Panc1 (cell line): ENCODE results near the gene TCOF1. TPM values are rescaled to one million over a fixed set of nuclear protein-coding genes. Genes with fewer than 3 reads are reported as not detected.
"Not testable (repeated sequence)": the region's sequence is repeated elsewhere in the genome, so short reads cannot be mapped to it uniquely, and the experiment has no call there.

Experiments used
- ATAC-seq: fragments of 200-7000 bp; cut with Tn5 transposase; 2 replicates; pipeline ENCODE4 v1.9.1; 2020; ENCODE audit warnings: mild to moderate bottlenecking, moderate library complexity
- BruUV-seq: library from RNA; stranded (reverse); fragments of 400-500 nt; replicated peaks from 2 replicates; lab custom pipeline; 2021; lab: Mats Ljungman, UMichigan
- CTCF ChIA-PET: fragments of 300-600 bp; sonication (Branson Sonifier 250); formaldehyde crosslinking; loops from one replicate; lab custom pipeline; 2022; ENCODE audit warnings: antibody characterized with exemption; lab: Charles Lee
- POLR2A ChIA-PET: fragments of 300-600 bp; sonication (Branson Sonifier 250); formaldehyde crosslinking; loops from one replicate; lab custom pipeline; 2022; ENCODE audit warnings: antibody characterized with exemption; lab: Charles Lee
- DNase-seq: peaks from one replicate; pipeline ENCODE4 v3.0.0-alpha.2; 2010; ENCODE audit warnings: low read depth, low spot score
- H3K27ac ChIP-seq: 2 replicates; pipeline ENCODE4 v1.5.1; 2011; ENCODE audit warnings: mild to moderate bottlenecking, low read length, inconsistent platforms
- H3K27me3 ChIP-seq: fragments of 200-500 bp; sonication (Bioruptor generic); 2 replicates; pipeline ENCODE4 v1.6.0; 2014; ENCODE audit warnings: low read length, inconsistent platforms; ENCODE audit not compliant: control insufficient read depth, insufficient read depth
- H3K36me3 ChIP-seq: fragments of 200-500 bp; sonication (Bioruptor generic); 2 replicates; pipeline ENCODE4 v1.5.1; 2014; ENCODE audit warnings: inconsistent platforms, mild to moderate bottlenecking, low read length, moderate library complexity; ENCODE audit not compliant: control insufficient read depth, insufficient read depth
- H3K4me1 ChIP-seq: 2 replicates; pipeline ENCODE4 v1.5.1; 2011; ENCODE audit warnings: inconsistent platforms, mild to moderate bottlenecking, low read length, moderate library complexity; ENCODE audit not compliant: control insufficient read depth, insufficient read depth
- H3K4me3 ChIP-seq, 2 experiments: 2 replicates each; pipeline ENCODE4 v1.5.1; 2011 to 2012; ENCODE audit warnings: low read depth in 2 of 2, low read length in 2 of 2, mild to moderate bottlenecking in 2 of 2, inconsistent platforms in 1 of 2, moderate library complexity in 1 of 2
- H3K9me3 ChIP-seq: fragments of 200-500 bp; sonication (Bioruptor generic); 2 replicates; pipeline ENCODE4 v1.5.1; 2014; ENCODE audit warnings: low read depth, mild to moderate bottlenecking, inconsistent platforms, low read length, moderate library complexity; ENCODE audit not compliant: control insufficient read depth, insufficient read depth
- POLR2AphosphoS5 ChIP-seq: IDR thresholded peaks from 2 replicates; pipeline ENCODE4 v1.6.1; 2012; ENCODE audit warnings: mild to moderate bottlenecking, low read depth, low read length, moderate library complexity
- SIN3A ChIP-seq: IDR thresholded peaks from 2 replicates; pipeline ENCODE4 v1.6.1; 2012; ENCODE audit warnings: low read depth, mild to moderate bottlenecking, low read length, moderate library complexity, borderline replicate concordance; ENCODE audit not compliant: insufficient read depth
- TCF7L2 ChIP-seq: IDR thresholded peaks from 2 replicates; pipeline ENCODE4 v1.6.1; 2011; ENCODE audit warnings: mild to moderate bottlenecking, low read depth, low read length, inconsistent platforms
- in situ Hi-C: cut with HindIII; loops from 2 replicates; pipeline ENCODE4 v1.10.0; 2016; ENCODE audit warnings: low sequenced_read_pairs, low pct_unique_long_range_greater_than_20kb
- intact Hi-C: fragments of 100-400 bp; cut with micrococcal nuclease; formaldehyde crosslinking; loops from one replicate; pipeline ENCODE4 v1.10.0; 2022; ENCODE audit not compliant: unreplicated experiment
- total RNA-seq: library from RNA; stranded (reverse); gene quantifications from one replicate; pipeline ENCODE4 v1.2.1, GENCODE V29; 2021; ENCODE audit not compliant: unreplicated experiment
- TF ChIP-seq, protein P1 (sequence below), 2 experiments: IDR thresholded peaks; 2 replicates each; pipeline ENCODE4 v1.6.1; 2011 to 2012; ENCODE audit warnings: low read depth in 2 of 2, control low read depth in 1 of 2, low read length in 1 of 2, mild to moderate bottlenecking in 1 of 2, moderate library complexity in 1 of 2; ENCODE audit not compliant: insufficient read depth in 1 of 2
- TF ChIP-seq, protein P2 (sequence below): fragments of 450-650 bp; IDR thresholded peaks from 2 replicates; pipeline ENCODE4 v1.5.1; 2017; ENCODE audit warnings: mild to moderate bottlenecking

The TCOF1 gene
- total RNA-seq, 1 experiment from 2014 or later = 92.8 TPM

DNA sequence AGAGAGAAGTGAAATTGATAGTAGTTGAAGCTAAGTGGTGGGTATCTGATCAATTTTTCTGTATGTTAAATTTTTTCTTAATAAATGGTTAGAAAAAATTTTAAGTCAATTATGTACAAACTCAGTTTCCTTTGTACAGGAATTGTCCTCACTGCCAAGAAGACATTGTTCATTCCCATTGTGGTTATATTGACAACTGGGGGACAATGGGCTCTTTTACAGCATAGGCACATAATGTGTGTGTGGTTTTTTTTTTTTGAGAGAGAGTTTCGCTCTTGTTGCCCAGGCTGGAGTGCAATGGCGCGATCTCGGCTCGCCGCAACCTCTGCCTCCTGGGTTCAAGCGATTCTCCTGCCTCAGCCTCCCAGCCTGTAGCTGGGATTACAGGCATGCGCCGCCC is 68.7 kb downstream of the TCOF1 start:
- DNase-seq, H3K27ac ChIP-seq, ATAC-seq, H3K27me3 ChIP-seq, H3K36me3 ChIP-seq, intact Hi-C loops, H3K4me1 ChIP-seq, BruUV-seq, H3K4me3 ChIP-seq, in situ Hi-C loops, H3K9me3 ChIP-seq: not testable (repeated sequence)
- CTCF ChIA-PET = interaction anchor here (0.6 to 0.7 kb wide), 2 partner anchors 131 to 534 kb away, joined by 3 read pairs; no protein-coding TSS in a partner anchor
- POLR2A ChIA-PET = interaction anchor here (0.6 to 0.7 kb wide), 2 partner anchors 12 to 53 kb away, joined by 4 to 7 read pairs; no protein-coding TSS in a partner anchor

DNA sequence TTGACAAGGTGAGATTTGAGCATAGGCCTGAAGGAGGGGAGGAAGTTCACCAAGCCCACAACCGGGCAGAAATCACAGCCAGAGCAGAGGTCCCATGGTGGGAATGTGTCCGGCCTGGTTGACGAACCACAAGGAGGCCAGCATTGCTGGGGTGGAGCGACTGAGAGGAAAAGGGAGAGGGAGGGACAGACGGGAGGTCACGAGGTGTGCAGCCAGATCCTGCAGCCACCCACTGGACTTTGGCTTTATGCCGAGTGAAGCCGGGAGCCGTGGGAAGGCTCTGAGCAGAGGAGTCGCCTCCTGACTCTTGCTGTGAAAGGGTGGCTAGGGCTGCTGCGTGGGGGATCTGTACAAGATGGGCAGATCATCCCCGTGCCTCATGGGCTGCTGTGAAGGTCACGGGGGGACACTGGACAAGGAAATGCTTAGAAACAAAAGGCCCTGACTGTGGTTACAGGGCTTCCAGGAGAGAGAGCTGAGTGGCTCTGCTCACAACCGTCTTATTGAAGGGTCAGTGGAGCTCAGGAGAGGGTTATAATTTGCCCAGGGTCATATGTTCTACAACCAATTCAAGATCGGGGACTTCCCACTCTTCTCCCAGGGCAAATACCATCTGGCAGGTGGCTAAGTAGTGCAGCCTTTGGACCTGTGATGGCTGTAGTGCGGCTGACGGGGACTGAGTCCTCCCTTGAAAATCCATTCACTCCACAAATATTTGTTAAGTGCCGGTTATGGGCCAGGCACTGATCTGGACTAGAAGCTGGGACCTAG is 70.8 kb downstream of the TCOF1 start:
- H3K9me3 ChIP-seq = no peaks in the 10 kb centered on the region
- BruUV-seq = no TSS peak
- ATAC-seq (peak; percentile 61; the same call in 1 of the 2 replicates), DNase-seq (no peak)
- intact Hi-C loops = no loop called here
- no peaks in the 10 kb centered on the region for H3K4me1 ChIP-seq
- H3K27me3 ChIP-seq = no peaks in the 10 kb centered on the region
- in situ Hi-C loops = no loop called here
- no peaks in the 10 kb centered on the region for H3K36me3 ChIP-seq
- POLR2A ChIA-PET = no interaction called here
- H3K27ac ChIP-seq = no peak overlapping the region
- no peak overlapping the region for H3K4me3 ChIP-seq
- TF ChIP-seq SIN3A = no peak
- TF ChIP-seq TCF7L2 = no peak
- TF ChIP-seq, protein P1, sequence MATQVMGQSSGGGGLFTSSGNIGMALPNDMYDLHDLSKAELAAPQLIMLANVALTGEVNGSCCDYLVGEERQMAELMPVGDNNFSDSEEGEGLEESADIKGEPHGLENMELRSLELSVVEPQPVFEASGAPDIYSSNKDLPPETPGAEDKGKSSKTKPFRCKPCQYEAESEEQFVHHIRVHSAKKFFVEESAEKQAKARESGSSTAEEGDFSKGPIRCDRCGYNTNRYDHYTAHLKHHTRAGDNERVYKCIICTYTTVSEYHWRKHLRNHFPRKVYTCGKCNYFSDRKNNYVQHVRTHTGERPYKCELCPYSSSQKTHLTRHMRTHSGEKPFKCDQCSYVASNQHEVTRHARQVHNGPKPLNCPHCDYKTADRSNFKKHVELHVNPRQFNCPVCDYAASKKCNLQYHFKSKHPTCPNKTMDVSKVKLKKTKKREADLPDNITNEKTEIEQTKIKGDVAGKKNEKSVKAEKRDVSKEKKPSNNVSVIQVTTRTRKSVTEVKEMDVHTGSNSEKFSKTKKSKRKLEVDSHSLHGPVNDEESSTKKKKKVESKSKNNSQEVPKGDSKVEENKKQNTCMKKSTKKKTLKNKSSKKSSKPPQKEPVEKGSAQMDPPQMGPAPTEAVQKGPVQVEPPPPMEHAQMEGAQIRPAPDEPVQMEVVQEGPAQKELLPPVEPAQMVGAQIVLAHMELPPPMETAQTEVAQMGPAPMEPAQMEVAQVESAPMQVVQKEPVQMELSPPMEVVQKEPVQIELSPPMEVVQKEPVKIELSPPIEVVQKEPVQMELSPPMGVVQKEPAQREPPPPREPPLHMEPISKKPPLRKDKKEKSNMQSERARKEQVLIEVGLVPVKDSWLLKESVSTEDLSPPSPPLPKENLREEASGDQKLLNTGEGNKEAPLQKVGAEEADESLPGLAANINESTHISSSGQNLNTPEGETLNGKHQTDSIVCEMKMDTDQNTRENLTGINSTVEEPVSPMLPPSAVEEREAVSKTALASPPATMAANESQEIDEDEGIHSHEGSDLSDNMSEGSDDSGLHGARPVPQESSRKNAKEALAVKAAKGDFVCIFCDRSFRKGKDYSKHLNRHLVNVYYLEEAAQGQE (IDR thresholded peaks at IDR 0.05; ENCODE audit: insufficient read depth in 1 of 2, low read depth in 2 of 2, low read length in 1 of 2) = no peak
- TF ChIP-seq POLR2AphosphoS5 = no peak
- TF ChIP-seq, protein P2, sequence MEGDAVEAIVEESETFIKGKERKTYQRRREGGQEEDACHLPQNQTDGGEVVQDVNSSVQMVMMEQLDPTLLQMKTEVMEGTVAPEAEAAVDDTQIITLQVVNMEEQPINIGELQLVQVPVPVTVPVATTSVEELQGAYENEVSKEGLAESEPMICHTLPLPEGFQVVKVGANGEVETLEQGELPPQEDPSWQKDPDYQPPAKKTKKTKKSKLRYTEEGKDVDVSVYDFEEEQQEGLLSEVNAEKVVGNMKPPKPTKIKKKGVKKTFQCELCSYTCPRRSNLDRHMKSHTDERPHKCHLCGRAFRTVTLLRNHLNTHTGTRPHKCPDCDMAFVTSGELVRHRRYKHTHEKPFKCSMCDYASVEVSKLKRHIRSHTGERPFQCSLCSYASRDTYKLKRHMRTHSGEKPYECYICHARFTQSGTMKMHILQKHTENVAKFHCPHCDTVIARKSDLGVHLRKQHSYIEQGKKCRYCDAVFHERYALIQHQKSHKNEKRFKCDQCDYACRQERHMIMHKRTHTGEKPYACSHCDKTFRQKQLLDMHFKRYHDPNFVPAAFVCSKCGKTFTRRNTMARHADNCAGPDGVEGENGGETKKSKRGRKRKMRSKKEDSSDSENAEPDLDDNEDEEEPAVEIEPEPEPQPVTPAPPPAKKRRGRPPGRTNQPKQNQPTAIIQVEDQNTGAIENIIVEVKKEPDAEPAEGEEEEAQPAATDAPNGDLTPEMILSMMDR = no peak
- CTCF ChIA-PET = no interaction called here

DNA sequence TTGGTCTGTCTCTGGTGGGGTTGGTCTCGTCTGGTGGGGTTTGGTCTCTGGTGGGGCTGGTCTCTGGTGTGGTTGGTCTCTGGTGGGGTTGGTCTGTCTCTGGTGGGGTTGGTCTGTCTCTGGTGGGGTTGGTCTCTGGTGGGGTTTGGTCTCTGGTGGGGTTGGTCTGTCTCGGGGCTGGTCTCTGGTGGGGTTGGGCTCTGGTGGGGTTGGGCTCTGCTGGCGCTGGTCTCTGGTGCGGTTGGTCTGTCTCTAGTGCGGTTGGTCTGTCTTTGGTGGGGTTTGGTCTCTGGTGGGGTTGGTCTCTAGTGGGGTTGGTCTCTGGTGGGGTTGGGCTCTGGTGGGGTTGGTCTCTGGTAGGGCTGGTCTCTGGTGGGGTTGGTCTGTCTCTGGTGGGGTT is 71.5 kb downstream of the TCOF1 start:
- Histone ChIP-seq H3K9me3 (no peaks in the 10 kb centered on the region), H3K27ac (no peak overlapping the region), H3K36me3 (no peaks in the 10 kb centered on the region), H3K27me3 (no peaks in the 10 kb centered on the region), H3K4me3 (no peak overlapping the region), H3K4me1 (no peaks in the 10 kb centered on the region)
- POLR2A ChIA-PET = no interaction called here
- no TSS peak for BruUV-seq
- ATAC-seq (no peak), DNase-seq (no peak)
- in situ Hi-C loops = no loop called here
- CTCF ChIA-PET = no interaction called here
- TF ChIP-seq SIN3A (no peak), POLR2AphosphoS5 (no peak)
- TF ChIP-seq, protein P1 (IDR thresholded peaks at IDR 0.05; ENCODE audit: insufficient read depth in 1 of 2, low read depth in 2 of 2, low read length in 1 of 2) = no peak
- intact Hi-C loops = no loop called here
